Measurements from ENCODE around the gene PEX6.

- TF ChIP-seq CTCF (IDR thresholded peaks at IDR 0.05; ENCODE audit: low read length) = no peak
- no peak for TF ChIP-seq EZH2phosphoT487 (IDR thresholded peaks at IDR 0.05; ENCODE audit: low read length)
- no peak for TF ChIP-seq EZH2 (optimal IDR thresholded peaks at IDR 0.05; ENCODE audit: low read depth, low read length)
Observed at GRCh38 chr6:42937548-42938427, 41.2 kb downstream of the PEX6 start.

Measured in MM.1S (cell line).